ENCODE measurements around the gene PARD6G.
A peak's percentile ranks its signal among the peaks of the same experiment; 100 is the strongest.

The PARD6G gene

GRCh38 chr18:80147418-80148325 lies 99.6 kb downstream of the PARD6G start:
- DNase-seq (ENCODE audit: low read depth in 1 of 2, low spot score in 1 of 2): peak; percentile 58 to 69

- no peak for DNase-seq (ENCODE audit: low read depth in 1 of 2, low spot score in 1 of 2)
These were observed 100.3 kb downstream of the PARD6G start for GRCh38 chr18:80147037-80147417.

- no peak for DNase-seq (ENCODE audit: low read depth in 1 of 2, low spot score in 1 of 2)
These were observed 102.0 kb downstream of the PARD6G start for GRCh38 chr18:80145196-80145804.

- DNase-seq (ENCODE audit: low read depth in 1 of 2, low spot score in 1 of 2): no peak
These were observed 103.4 kb downstream of the PARD6G start for GRCh38 chr18:80143881-80144280.

GRCh38 chr18:80140455-80140985 lies 106.8 kb downstream of the PARD6G start:
- no peak for DNase-seq (ENCODE audit: low read depth in 1 of 2, low spot score in 1 of 2)

- no peak for DNase-seq (ENCODE audit: low read depth in 1 of 2, low spot score in 1 of 2)
These were observed 109.3 kb downstream of the PARD6G start for GRCh38 chr18:80137976-80138375.

GRCh38 chr18:80137137-80137536 lies 110.2 kb downstream of the PARD6G start:
- no peak for DNase-seq (ENCODE audit: low read depth in 1 of 2, low spot score in 1 of 2)

GRCh38 chr18:80136679-80137078 lies 110.6 kb downstream of the PARD6G start:
- DNase-seq (ENCODE audit: low read depth in 1 of 2, low spot score in 1 of 2): no peak

GRCh38 chr18:80135136-80135535 lies 112.2 kb downstream of the PARD6G start:
- DNase-seq (ENCODE audit: low read depth in 1 of 2, low spot score in 1 of 2): no peak

- no peak for DNase-seq (ENCODE audit: low read depth in 1 of 2, low spot score in 1 of 2)
These were observed 114.2 kb downstream of the PARD6G start for GRCh38 chr18:80133124-80133523.

- DNase-seq (ENCODE audit: low read depth in 1 of 2, low spot score in 1 of 2): no peak
These were observed 115.0 kb downstream of the PARD6G start for GRCh38 chr18:80132180-80132812.

GRCh38 chr18:80130555-80130954 lies 116.8 kb downstream of the PARD6G start:
- no peak for DNase-seq (ENCODE audit: low read depth in 1 of 2, low spot score in 1 of 2)

GRCh38 chr18:80129672-80130367 lies 117.5 kb downstream of the PARD6G start:
- DNase-seq (ENCODE audit: low read depth in 1 of 2, low spot score in 1 of 2): no peak

GRCh38 chr18:80127635-80128034 lies 119.7 kb downstream of the PARD6G start:
- no peak for DNase-seq (ENCODE audit: low read depth in 1 of 2, low spot score in 1 of 2)

- DNase-seq (ENCODE audit: low read depth in 1 of 2, low spot score in 1 of 2): no peak
These were observed 120.5 kb downstream of the PARD6G start for GRCh38 chr18:80126797-80127196.

GRCh38 chr18:80124131-80124530 lies 123.2 kb downstream of the PARD6G start:
- no peak for DNase-seq (ENCODE audit: low read depth in 1 of 2, low spot score in 1 of 2)

GRCh38 chr18:80120932-80121331 lies 126.4 kb downstream of the PARD6G start:
- no peak for DNase-seq (ENCODE audit: low read depth in 1 of 2, low spot score in 1 of 2)

- no peak for DNase-seq (ENCODE audit: low read depth in 1 of 2, low spot score in 1 of 2)
These were observed 128.2 kb downstream of the PARD6G start for GRCh38 chr18:80119111-80119510.

- DNase-seq (ENCODE audit: low read depth in 1 of 2, low spot score in 1 of 2): no peak
These were observed 132.3 kb downstream of the PARD6G start for GRCh38 chr18:80115035-80115434.

GRCh38 chr18:80112624-80113248 lies 134.6 kb downstream of the PARD6G start:
- no peak for DNase-seq (ENCODE audit: low read depth in 1 of 2, low spot score in 1 of 2)

- DNase-seq (ENCODE audit: low read depth in 1 of 2, low spot score in 1 of 2): peak in 1 of 2 donors; percentile 21
These were observed 137.6 kb downstream of the PARD6G start for GRCh38 chr18:80109676-80110078.
